Motor neuron (in vitro differentiated cells): Measurements from ENCODE around the gene ERMARD. TPM values are rescaled to one million over a fixed set of nuclear protein-coding genes. Genes with fewer than 3 reads are reported as not detected.
A peak's percentile ranks its signal among the peaks of the same experiment; 100 is the strongest.

ENCODE experiments used
- ATAC-seq, 8 experiments: fragments of 200-7000 bp; cut with Tn5 transposase; replicated peaks in 6 of 8; 2 replicates each; pipeline ENCODE4 v1.8.0; 2021; ENCODE audit warnings: mild to moderate bottlenecking in 8 of 8, moderate library complexity in 8 of 8
- H3K27ac ChIP-seq, 2 donors: fragments of 250-450 bp; sonication (Bioruptor Pico); 2 replicates each; pipeline ENCODE4 v1.9.0; 2021; ENCODE audit warnings: antibody characterized with exemption in 2 of 2, mild to moderate bottlenecking in 2 of 2, moderate library complexity in 1 of 2
- H3K4me1 ChIP-seq, 2 donors: fragments of 250-450 bp; sonication (Bioruptor Pico); replicated peaks in 1 of 2; 2 replicates each; pipeline ENCODE4 v1.6.1; 2021; ENCODE audit warnings: antibody characterized with exemption in 2 of 2, mild to moderate bottlenecking in 2 of 2, moderate library complexity in 1 of 2
- H3K4me3 ChIP-seq, 5 donors: fragments of 250-450 bp; sonication (Bioruptor Pico); 2 replicates each; pipeline ENCODE4 v1.9.0; 2021; ENCODE audit warnings: antibody characterized with exemption in 5 of 5, mild to moderate bottlenecking in 5 of 5, moderate library complexity in 4 of 5
- WGBS, 10 experiments: fragments of 450-650 bp; shearing (Covaris generic); methylation state at CpG; one replicate each; pipeline ENCODE4 v1.0.0; 2022; 5-methylcytosine and 5-hydroxymethylcytosine counted together
- in situ Hi-C, 9 experiments: fragments of 400-800 bp; cut with MboI; loops; one replicate each; pipeline ENCODE4 v1.15.0; 2021; ENCODE audit warnings: low sequenced_read_pairs in 9 of 9, low pct_unique_long_range_greater_than_20kb in 2 of 9; ENCODE audit not compliant: unreplicated experiment in 9 of 9
- total RNA-seq, 8 experiments: library from RNA; unstranded; fragments of 300-600 nt; gene quantifications; 2 replicates each; pipeline versions ENCODE4 v1.2.3 to v1.2.4, GENCODE V29; 2022

The ERMARD gene
- total RNA-seq, 8 experiments from 2014 or later = 12.7 to 30.1 (median 16.6) TPM

DNA sequence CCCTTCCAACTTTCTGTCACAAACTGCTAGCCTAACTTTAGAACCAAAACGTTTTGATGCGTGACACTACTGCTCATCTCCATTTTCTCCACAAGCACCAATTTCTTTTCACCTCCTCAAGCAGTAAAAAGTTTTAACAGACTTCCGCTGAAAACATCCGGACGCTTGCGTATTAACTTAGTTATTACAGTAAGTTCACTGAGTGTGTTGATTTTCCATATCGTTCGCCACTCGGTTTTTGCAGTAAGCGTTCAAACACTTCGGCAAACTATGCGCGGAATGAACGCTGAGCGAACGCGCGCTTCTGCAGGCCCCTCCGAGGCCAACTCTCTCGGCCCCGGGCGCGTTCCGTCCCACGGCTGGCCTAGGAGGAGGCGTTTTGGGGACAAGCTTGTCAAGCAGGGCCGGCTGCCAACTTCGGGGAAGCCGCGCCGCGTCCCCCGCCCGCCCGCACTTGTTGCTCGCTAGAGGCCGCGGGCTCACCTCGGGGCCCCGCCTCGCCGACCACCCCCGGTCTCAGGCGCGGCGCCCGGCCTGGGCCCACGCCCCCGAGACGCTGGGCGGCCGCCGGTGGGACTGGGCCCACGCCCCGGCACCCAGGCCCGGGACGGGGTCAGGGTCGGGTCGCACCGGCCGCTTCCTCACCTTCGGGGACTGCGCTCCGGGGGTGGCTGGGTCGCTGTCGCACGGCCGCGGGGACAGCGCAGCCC is 28.1 kb upstream of the ERMARD start:
- 0 to 2% (median 0%) methylated on average over 1 to 16 of the region's 70 CpGs; no CpG with 5 or more reads in 1 of the 10 experiments for WGBS, 10 experiments
- Histone ChIP-seq H3K27ac (peak overlapping the region; percentile 94 to 95), H3K4me1 (peaks cover 18 to 29% of the 10 kb centered on the region in 2 donors), H3K4me3 (peak overlapping the region; percentile 48 to 99 (median 77))
- in situ Hi-C loops = no loop called here
- peak; percentile 5 to 40 (median 16) for ATAC-seq

DNA sequence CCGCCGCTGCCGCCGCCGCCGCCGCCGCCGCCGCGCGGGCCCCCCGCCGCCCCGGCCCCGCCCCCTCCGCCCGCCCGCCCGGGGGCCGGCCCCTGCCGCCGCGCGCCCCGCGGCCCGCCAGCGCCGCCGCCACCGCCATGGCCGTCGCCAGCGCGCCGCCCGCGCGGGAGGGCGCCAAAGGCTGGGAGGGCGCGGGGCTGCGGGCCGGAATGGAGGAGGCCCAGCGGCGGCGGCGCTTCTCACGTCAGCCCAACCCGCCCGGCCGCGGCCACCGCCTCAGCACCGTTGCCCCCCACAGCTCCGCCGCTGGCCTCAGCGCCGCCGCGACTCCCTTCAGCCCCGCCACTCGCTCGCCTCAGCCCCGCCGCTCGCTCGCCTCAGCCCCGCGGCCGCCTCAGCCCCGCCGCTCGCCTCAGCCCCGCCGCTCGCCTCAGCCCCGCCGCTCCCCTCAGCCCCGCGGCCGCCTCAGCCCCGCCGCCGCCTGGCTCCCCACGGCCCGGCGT is 27.4 kb upstream of the ERMARD start:
- Histone ChIP-seq H3K4me3 (peak overlapping the region; percentile 48 to 99 (median 77)), H3K27ac (peak overlapping the region; percentile 94 to 95), H3K4me1 (peaks cover 18 to 29% of the 10 kb centered on the region in 2 donors)
- in situ Hi-C loops = no loop called here
- ATAC-seq = peak; percentile 37 to 60 (median 56)
- WGBS, 10 experiments = no CpG with 5 or more reads among the region's 89 CpGs

GRCh38 chr6:169724494-169725124 is 26.8 kb upstream of the ERMARD start, which contains the start of gene PHF10:
Gene PHF10, minus strand, starts transcription at chr6:169724500. Its CDS starts 569 bp downstream, at chr6:169723931.
- WGBS, 10 experiments = 0 to 1% (median 0%) methylated on average over 1 to 18 of the region's 89 CpGs; no CpG with 5 or more reads in 7 of the 10 experiments
- Histone ChIP-seq H3K4me3 (peak within 1 kb of the TSS; percentile 48 to 99 (median 77)), H3K27ac (peak within 1 kb of the TSS; percentile 94 to 95), H3K4me1 (peaks cover 18 to 29% of the 10 kb centered on the region in 2 donors)
- in situ Hi-C loops = no loop called here
- peak; percentile 18 to 81 (median 74) for ATAC-seq

GRCh38 chr6:169725125-169726048 is 26.0 kb upstream of the ERMARD start:
- peak overlapping the region; percentile 48 to 99 (median 77) for H3K4me3 ChIP-seq
- 2 to 97% (median 17%) methylated on average over 5 to 22 of the region's 29 CpGs for WGBS, 10 experiments
- peak; percentile 2 to 36 (median 23) for ATAC-seq
- H3K4me1 ChIP-seq = peaks cover 18 to 29% of the 10 kb centered on the region in 2 donors
- peak overlapping the region; percentile 94 to 95 for H3K27ac ChIP-seq
- in situ Hi-C loops = no loop called here

DNA sequence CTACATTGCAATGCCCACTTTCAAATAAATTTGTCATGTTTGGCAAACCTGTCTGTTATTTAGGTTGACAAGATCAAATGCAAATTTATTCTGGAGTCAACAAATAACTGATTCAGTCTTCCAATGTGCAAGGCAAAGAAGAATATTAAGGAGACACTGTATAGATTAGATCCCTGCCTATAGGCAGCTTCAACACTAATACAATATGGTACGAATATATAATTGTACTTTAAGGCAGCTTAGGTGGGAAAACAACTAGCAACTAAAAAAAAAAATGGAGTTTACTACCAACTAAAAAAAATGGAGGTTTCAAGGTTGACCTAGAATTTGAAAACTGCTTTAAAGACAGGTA is 25.4 kb upstream of the ERMARD start:
- in situ Hi-C loops = no loop called here
- ATAC-seq = no peak
- H3K27ac ChIP-seq = no peak overlapping the region
- peak overlapping the region in 3 of 5 donors; percentile 48 to 77 (median 54) for H3K4me3 ChIP-seq
- H3K4me1 ChIP-seq = peaks cover 18 to 27% of the 10 kb centered on the region in 2 donors
- WGBS, 10 experiments = 80 to 100% (median 100%) methylated on average over 1 of the region's 1 CpG; no CpG with 5 or more reads in 4 of the 10 experiments

- Histone ChIP-seq H3K27ac (no peak overlapping the region), H3K4me3 (no peak overlapping the region), H3K4me1 (peaks cover 9 to 17% of the 10 kb centered on the region in 2 donors)
- in situ Hi-C loops = no loop called here
- ATAC-seq = no peak
Observed at GRCh38 chr6:169726963-169727362, 24.5 kb upstream of the ERMARD start.

GRCh38 chr6:169729961-169730360 is 21.5 kb upstream of the ERMARD start:
- in situ Hi-C loops = no loop called here
- Histone ChIP-seq H3K4me3 (no peak overlapping the region), H3K4me1 (peaks cover 6 to 13% of the 10 kb centered on the region in 2 donors), H3K27ac (no peak overlapping the region)
- ATAC-seq = peak in 2 of 8 experiments; percentile 74 to 89

- ATAC-seq = peak in 4 of 8 experiments; percentile 33 to 96 (median 80)
- Histone ChIP-seq H3K4me3 (no peak overlapping the region), H3K4me1 (no peaks in the 10 kb centered on the region), H3K27ac (no peak overlapping the region)
- in situ Hi-C loops = no loop called here
- 10 to 95% (median 58%) methylated on average over 1 to 5 of the region's 9 CpGs for WGBS, 10 experiments
Observed at GRCh38 chr6:169738204-169738975, 13.0 kb upstream of the ERMARD start.

DNA sequence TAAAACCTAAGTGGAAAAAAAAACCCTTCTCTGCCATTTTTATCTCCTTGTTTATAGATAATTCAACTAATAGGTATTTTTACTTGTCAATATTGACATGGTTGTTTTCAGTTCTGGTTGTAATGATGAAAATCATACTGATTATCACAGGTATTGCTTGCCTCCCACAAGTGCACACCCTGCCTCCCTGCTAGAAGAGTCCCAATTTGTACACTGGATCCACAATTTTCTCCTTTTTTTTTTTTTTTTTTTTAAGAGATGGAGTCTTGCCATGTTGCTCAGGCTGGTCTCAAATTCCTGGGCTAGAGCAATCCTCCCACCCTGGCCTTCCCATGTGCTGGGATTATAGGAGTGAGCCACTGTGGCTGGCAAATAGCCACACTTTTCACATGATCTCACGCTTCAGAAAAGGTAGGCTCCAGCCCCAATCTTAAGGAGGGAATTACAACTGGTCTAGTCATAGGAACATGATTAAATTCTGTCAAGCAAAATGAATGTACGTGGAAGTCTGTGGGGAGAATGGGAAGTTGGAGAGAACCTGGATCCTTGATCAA is 12.4 kb upstream of the ERMARD start:
- in situ Hi-C loops = no loop called here

GRCh38 chr6:169741344-169741743 is 10.1 kb upstream of the ERMARD start:
- H3K27ac ChIP-seq = no peak overlapping the region
- H3K4me3 ChIP-seq = no peak overlapping the region
- in situ Hi-C loops = no loop called here
- no peak for ATAC-seq
- no peaks in the 10 kb centered on the region for H3K4me1 ChIP-seq

More for the DNA sequence above, 12.4 kb upstream of the ERMARD start:
- 57 to 100% (median 90%) methylated on average over 1 to 2 of the region's 2 CpGs; no CpG with 5 or more reads in 3 of the 10 experiments for WGBS, 10 experiments
- ATAC-seq = no peak
- Histone ChIP-seq H3K4me3 (no peak overlapping the region), H3K27ac (no peak overlapping the region), H3K4me1 (no peaks in the 10 kb centered on the region)

GRCh38 chr6:169745405-169745804 is 6.0 kb upstream of the ERMARD start:
- Histone ChIP-seq H3K27ac (no peak overlapping the region), H3K4me1 (peaks cover 4 to 5% of the 10 kb centered on the region in 2 donors), H3K4me3 (no peak overlapping the region)
- ATAC-seq = no peak
- 49 to 92% (median 83%) methylated on average over 1 to 3 of the region's 3 CpGs; no CpG with 5 or more reads in 1 of the 10 experiments for WGBS, 10 experiments
- in situ Hi-C loops = no loop called here

DNA sequence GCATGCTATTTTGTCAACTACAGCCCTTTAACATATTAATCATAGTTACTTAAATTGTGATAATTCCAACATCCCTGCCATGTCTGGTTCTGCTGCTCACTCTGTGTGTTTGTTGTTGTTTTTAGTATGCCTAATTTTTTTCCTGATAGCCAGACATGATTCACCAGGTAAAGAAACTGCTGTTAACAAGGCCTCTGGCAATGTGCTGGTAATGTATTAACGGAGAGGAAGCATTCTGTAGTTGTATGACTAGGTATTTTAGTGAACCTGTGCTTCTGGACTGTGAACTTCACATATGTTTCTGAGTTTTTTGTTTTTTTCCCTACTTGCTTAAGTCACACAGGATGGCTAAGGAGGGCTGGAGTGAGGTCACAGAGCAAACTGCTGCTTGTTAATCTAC is 4.9 kb upstream of the ERMARD start:
- in situ Hi-C loops = no loop called here
- peaks cover 5 to 9% of the 10 kb centered on the region in 2 donors for H3K4me1 ChIP-seq
- no peak for ATAC-seq
- WGBS, 10 experiments = 80 to 100% (median 90%) methylated on average over 1 of the region's 1 CpG; no CpG with 5 or more reads in 5 of the 10 experiments
- no peak overlapping the region for H3K4me3 ChIP-seq
- H3K27ac ChIP-seq = no peak overlapping the region
